Astrocyte of the spinal cord (primary cell): ENCODE results near the gene GALNT2.

Experiments
- DNase-seq: peaks from one replicate; pipeline ENCODE4 v3.0.0; 2011; ENCODE audit warnings: low read depth, low spot score
- H3K4me3 ChIP-seq: 2 replicates; pipeline ENCODE4 v1.5.1; 2011; ENCODE audit warnings: low read depth, mild to moderate bottlenecking, low read length, moderate library complexity
- CTCF ChIP-seq: IDR thresholded peaks from 2 replicates; pipeline ENCODE4 v1.5.1; 2012; ENCODE audit warnings: low read depth, mild to moderate bottlenecking, low read length, inconsistent platforms
- in situ Hi-C: cut with HindIII; loops from 2 replicates; pipeline ENCODE4 v1.10.0; 2017; ENCODE audit warnings: low sequenced_read_pairs

GALNT2 gene

GRCh38 chr1:230163205-230163604 is 96.2 kb downstream of the GALNT2 start:
- in situ Hi-C loops, result no loop called here
- no peak for TF ChIP-seq CTCF
- no peak overlapping the region for H3K4me3 ChIP-seq
- DNase-seq, result peak; percentile 73

- TF ChIP-seq CTCF, result no peak
- no peak overlapping the region for H3K4me3 ChIP-seq
- in situ Hi-C loops, result no loop called here
- DNase-seq, result no peak
These were observed 96.7 kb downstream of the GALNT2 start for GRCh38 chr1:230163719-230164118.

GRCh38 chr1:230165536-230165935 is 98.5 kb downstream of the GALNT2 start:
- H3K4me3 ChIP-seq, result no peak overlapping the region
- no peak for DNase-seq
- in situ Hi-C loops, result no loop called here
- TF ChIP-seq CTCF, result no peak

GRCh38 chr1:230166366-230167132 is 99.5 kb downstream of the GALNT2 start:
- in situ Hi-C loops, result no loop called here
- DNase-seq, result no peak
- H3K4me3 ChIP-seq, result no peak overlapping the region
- TF ChIP-seq CTCF, result no peak

- peak; percentile 71 for TF ChIP-seq CTCF
- DNase-seq, result peak; percentile 59
- in situ Hi-C loops, result no loop called here
- H3K4me3 ChIP-seq, result no peak overlapping the region
These were observed 100.4 kb downstream of the GALNT2 start for GRCh38 chr1:230167419-230167852.

GRCh38 chr1:230169454-230170152 is 102.6 kb downstream of the GALNT2 start:
- no peak for TF ChIP-seq CTCF
- DNase-seq, result no peak
- no peak overlapping the region for H3K4me3 ChIP-seq
- in situ Hi-C loops, result no loop called here
